ENCODE results near the gene HMCN2.

Gene HMCN2

GRCh38 chr9:130451509-130452388 lies 186.2 kb downstream of the HMCN2 start:
- peak; percentile 97 for DNase-seq (ENCODE audit: low read depth)

- no peak for DNase-seq (ENCODE audit: low read depth)
These were observed 187.3 kb downstream of the HMCN2 start for GRCh38 chr9:130452835-130453234.

GRCh38 chr9:130453487-130453886 lies 187.9 kb downstream of the HMCN2 start:
- DNase-seq (ENCODE audit: low read depth): peak; percentile 24

GRCh38 chr9:130454096-130454811 lies 188.7 kb downstream of the HMCN2 start:
- DNase-seq (ENCODE audit: low read depth): no peak

GRCh38 chr9:130454812-130455325 lies 189.3 kb downstream of the HMCN2 start:
- DNase-seq (ENCODE audit: low read depth): no peak

GRCh38 chr9:130458027-130458803 lies 192.7 kb downstream of the HMCN2 start:
- no peak for DNase-seq (ENCODE audit: low read depth)

- no peak for DNase-seq (ENCODE audit: low read depth)
These were observed 193.2 kb downstream of the HMCN2 start for GRCh38 chr9:130458804-130459067.

- no peak for DNase-seq (ENCODE audit: low read depth)
These were observed 193.6 kb downstream of the HMCN2 start for GRCh38 chr9:130459151-130459550.

- no peak for DNase-seq (ENCODE audit: low read depth)
These were observed 194.5 kb downstream of the HMCN2 start for GRCh38 chr9:130459941-130460669.

GRCh38 chr9:130461218-130461630 lies 195.7 kb downstream of the HMCN2 start:
- peak; percentile 54 for DNase-seq (ENCODE audit: low read depth)

- DNase-seq (ENCODE audit: low read depth): no peak
These were observed 196.2 kb downstream of the HMCN2 start for GRCh38 chr9:130461731-130462130.

GRCh38 chr9:130462685-130463540 lies 197.4 kb downstream of the HMCN2 start:
- no peak for DNase-seq (ENCODE audit: low read depth)

GRCh38 chr9:130463763-130464745 lies 198.5 kb downstream of the HMCN2 start:
- no peak for DNase-seq (ENCODE audit: low read depth)

- DNase-seq (ENCODE audit: low read depth): no peak
These were observed 200.0 kb downstream of the HMCN2 start for GRCh38 chr9:130465383-130466096.

- no peak for DNase-seq (ENCODE audit: low read depth)
These were observed 201.1 kb downstream of the HMCN2 start for GRCh38 chr9:130466537-130467217.

- DNase-seq (ENCODE audit: low read depth): no peak
These were observed 201.8 kb downstream of the HMCN2 start for GRCh38 chr9:130467316-130467715.

- no peak for DNase-seq (ENCODE audit: low read depth)
These were observed 203.0 kb downstream of the HMCN2 start for GRCh38 chr9:130468566-130468965.

- no peak for DNase-seq (ENCODE audit: low read depth)
These were observed 204.7 kb downstream of the HMCN2 start for GRCh38 chr9:130470269-130470668.

Measured in EH (cell line).